ENCODE measurements around the gene CHRNA7.
"Not testable (repeated sequence)": the region's sequence is repeated elsewhere in the genome, so short reads cannot be mapped to it uniquely, and the experiment has no call there.

DNA sequence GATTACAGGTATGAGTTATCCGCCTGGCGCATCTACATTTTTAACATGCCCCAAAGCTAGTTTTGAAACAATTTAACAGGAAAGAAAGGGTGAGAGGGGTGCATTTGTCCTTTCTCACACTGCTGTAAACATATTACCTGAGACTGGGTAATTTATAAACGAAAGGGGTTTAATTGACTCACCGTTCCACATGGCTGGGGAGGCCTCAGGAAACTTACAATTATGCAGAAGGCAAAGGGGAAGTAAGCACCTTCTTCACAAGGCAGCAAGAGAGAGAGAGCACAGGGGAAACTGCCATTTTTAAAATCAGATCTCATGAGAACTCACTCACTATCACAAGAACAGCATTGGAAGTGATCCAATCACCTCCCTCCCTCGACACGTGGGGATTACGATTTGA, 165.9 kb downstream of the CHRNA7 start:
- TF ChIP-seq, protein P1, sequence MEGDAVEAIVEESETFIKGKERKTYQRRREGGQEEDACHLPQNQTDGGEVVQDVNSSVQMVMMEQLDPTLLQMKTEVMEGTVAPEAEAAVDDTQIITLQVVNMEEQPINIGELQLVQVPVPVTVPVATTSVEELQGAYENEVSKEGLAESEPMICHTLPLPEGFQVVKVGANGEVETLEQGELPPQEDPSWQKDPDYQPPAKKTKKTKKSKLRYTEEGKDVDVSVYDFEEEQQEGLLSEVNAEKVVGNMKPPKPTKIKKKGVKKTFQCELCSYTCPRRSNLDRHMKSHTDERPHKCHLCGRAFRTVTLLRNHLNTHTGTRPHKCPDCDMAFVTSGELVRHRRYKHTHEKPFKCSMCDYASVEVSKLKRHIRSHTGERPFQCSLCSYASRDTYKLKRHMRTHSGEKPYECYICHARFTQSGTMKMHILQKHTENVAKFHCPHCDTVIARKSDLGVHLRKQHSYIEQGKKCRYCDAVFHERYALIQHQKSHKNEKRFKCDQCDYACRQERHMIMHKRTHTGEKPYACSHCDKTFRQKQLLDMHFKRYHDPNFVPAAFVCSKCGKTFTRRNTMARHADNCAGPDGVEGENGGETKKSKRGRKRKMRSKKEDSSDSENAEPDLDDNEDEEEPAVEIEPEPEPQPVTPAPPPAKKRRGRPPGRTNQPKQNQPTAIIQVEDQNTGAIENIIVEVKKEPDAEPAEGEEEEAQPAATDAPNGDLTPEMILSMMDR (IDR thresholded peaks at IDR 0.05 in 4 of 5, conservative IDR thresholded peaks at IDR 0.05 in 1 of 5) = not testable (repeated sequence)
- TF ChIP-seq POLR2A (IDR thresholded peaks at IDR 0.05) = not testable (repeated sequence)
